Ramos (cell line): ENCODE measurements around the gene LCAT.

Experiments used
- in situ Hi-C: fragments of 300-500 bp; cut with MboI; formaldehyde crosslinking; loops from one replicate; pipeline ENCODE4 v1.14.3; 2022; ENCODE audit warnings: low sequenced_read_pairs; ENCODE audit not compliant: unreplicated experiment

The LCAT gene

DNA sequence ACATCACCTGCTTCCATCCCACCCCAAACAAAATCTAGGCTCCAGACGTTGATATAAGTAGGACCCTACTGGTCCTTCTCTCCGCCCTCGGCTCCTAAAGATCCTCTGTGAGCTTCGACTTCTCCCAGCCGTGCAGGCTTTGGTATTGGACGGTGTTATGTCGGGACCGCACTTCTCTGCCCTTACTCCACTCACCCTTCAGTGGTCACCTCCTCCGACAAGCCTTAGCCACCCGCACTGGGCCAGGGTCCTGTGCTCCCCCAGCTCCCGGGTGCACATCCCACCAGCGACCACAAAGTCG, 8.9 kb downstream of the LCAT start:
- in situ Hi-C loops = no loop called here

DNA sequence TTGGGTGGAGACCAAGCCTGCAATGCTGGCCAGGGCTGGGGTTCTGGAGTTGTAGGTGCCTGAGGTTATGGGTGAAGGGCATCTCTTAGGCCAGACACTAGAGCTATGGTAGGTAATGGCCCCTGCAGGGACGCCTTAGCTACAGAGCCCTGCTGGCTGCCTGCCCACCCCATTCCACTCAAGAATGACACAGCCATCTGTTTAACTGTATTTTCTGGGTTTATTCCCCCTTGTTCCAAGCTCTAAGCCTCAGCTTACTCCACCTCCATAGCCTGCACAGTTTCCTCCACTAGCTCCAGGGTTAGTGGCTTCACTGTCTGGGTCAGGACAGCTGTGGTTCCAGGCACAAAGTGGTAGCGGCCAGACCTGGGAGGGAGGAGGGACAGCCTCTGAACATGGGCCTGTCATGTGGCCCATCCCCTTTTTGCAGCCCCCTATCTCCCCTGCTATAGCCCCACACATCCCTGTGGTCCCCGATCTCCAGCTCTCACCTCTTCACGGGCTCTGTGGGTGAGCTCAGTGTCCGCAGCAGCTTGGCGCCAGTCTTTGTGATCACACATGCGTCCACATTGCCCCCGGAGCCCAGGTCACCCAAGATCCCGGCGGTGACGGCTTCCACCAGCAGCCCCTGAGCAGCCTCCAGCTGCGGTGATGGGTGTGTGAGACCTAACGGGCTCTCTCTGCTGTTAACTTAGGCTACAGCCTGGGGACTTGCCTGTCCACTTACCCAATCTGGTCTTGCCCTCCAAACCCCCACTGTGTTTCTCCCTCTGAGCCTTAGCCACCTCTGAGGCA, 9.4 kb downstream of the LCAT start:
- in situ Hi-C loops = no loop called here

DNA sequence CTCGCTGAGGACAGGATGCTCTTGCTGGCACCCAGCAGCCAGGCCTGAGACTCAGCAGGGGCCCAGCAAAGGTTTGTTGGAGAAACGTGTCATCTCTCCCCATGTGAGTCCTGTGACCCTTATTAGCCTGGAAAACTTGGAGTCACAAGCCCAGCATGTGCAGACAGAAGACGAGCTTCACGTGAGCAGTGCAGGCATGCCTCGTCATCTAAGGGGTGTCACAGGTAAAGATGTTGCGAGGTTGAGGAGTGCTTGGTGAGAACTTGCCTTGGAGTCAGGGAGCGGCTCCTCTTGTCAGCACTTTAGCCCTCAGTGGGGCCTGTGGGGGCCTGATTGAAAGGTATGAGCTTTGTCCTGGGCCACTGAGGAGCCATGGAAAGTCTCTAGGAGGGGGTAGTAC, 10.1 kb downstream of the LCAT start:
- in situ Hi-C loops = no loop called here

- in situ Hi-C loops = no loop called here
These were observed 11.5 kb downstream of the LCAT start for GRCh38 chr16:67932462-67932840.

- in situ Hi-C loops = no loop called here
These were observed 12.0 kb downstream of the LCAT start, which contains the start of gene CTRL for GRCh38 chr16:67931712-67932461. CTRL (minus strand) TSS chr16:67931862; CDS start chr16:67931852, 10 bp downstream.

GRCh38 chr16:67930678-67931211, 13.2 kb downstream of the LCAT start:
- in situ Hi-C loops = no loop called here

GRCh38 chr16:67930191-67930590, 13.7 kb downstream of the LCAT start:
- in situ Hi-C loops = no loop called here

GRCh38 chr16:67928561-67929364, 15.2 kb downstream of the LCAT start:
- in situ Hi-C loops = loop anchor here (5.0 to 10.0 kb wide), 3 partner anchors 251 to 434 kb away; partner anchors contain the start of gene RIPOR1

- in situ Hi-C loops = loop anchor here (5.0 to 10.0 kb wide), 3 partner anchors 251 to 433 kb away; partner anchors contain the start of gene RIPOR1
These were observed 15.8 kb downstream of the LCAT start for GRCh38 chr16:67928147-67928546.

DNA sequence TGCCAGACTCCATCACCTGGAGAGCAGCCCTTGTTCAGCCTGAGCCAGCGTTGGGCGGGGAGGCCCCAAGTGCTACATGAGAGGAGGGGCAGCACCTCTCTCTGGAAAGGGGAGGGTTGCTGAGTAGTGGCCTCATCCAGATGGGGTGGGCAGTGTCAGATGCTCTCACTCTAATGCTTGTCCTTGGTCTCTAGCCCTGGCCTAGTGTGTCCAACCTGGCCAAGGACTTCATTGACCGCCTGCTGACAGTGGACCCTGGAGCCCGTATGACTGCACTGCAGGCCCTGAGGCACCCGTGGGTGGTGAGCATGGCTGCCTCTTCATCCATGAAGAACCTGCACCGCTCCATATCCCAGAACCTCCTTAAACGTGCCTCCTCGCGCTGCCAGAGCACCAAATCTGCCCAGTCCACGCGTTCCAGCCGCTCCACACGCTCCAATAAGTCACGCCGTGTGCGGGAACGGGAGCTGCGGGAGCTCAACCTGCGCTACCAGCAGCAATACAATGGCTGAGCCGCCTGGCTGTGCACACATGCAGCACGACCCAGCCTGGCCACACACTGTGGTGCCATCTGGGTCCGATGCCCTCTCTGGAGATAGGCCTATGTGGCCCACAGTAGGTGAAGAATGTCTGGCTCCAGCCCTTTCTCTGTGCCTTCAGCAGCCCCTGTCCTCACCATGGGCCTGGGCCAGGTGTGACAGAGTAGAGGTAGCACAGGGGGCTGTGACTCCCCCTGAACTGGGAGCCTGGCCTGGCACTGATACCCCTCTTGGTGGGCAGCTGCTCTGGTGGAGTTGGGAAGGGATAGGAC, 16.6 kb downstream of the LCAT start:
- in situ Hi-C loops = loop anchor here (5.0 to 10.0 kb wide), 3 partner anchors 250 to 433 kb away; partner anchors contain the start of gene RIPOR1

- in situ Hi-C loops = loop anchor here (5.0 to 10.0 kb wide), 3 partner anchors 249 to 431 kb away; partner anchors contain the start of gene RIPOR1
These were observed 17.7 kb downstream of the LCAT start for GRCh38 chr16:67926181-67926750.

- in situ Hi-C loops = loop anchor here (10.0 kb wide), 2 partner anchors 400 to 430 kb away; partner anchors contain the start of gene RIPOR1
These were observed 19.6 kb downstream of the LCAT start for GRCh38 chr16:67924140-67924906.

GRCh38 chr16:67923414-67924116, 20.4 kb downstream of the LCAT start:
- in situ Hi-C loops = loop anchor here (10.0 kb wide), 2 partner anchors 399 to 429 kb away; partner anchors contain the start of gene RIPOR1

GRCh38 chr16:67922740-67923139, 21.2 kb downstream of the LCAT start:
- in situ Hi-C loops = loop anchor here (10.0 kb wide), 2 partner anchors 398 to 428 kb away; partner anchors contain the start of gene RIPOR1

- in situ Hi-C loops = loop anchor here (10.0 kb wide), 2 partner anchors 397 to 427 kb away; partner anchors contain the start of gene RIPOR1
These were observed 21.7 kb downstream of the LCAT start for GRCh38 chr16:67922221-67922620.

DNA sequence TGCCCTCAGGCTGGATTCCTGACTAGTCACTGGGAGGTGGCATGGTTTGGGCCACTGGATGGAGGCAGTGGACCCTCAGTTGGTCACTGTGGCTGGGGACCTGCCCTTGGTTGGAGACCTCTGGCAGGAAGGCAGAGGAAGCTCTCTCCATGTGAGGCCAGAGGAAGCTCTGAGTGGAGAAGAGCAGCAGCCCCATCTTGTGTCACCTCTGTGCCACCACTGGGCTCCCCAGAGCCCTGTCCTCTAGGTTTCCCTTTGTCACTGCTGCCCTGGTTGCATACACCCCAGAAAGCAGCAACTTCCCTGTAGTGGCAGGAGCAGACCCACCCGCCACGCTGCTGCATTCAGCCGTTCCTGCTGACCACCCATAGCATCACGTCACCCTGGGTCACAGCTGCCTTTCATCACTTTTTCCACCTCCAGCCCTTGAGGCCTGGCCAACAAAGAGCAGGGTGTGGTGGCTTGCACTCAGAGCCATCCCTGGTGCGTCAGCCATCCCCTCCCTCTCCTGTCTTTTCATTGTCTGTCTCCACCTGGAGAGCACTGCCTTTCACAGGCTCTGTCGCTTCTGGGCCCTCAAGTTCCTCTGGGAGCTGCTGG, 24.2 kb downstream of the LCAT start:
- in situ Hi-C loops = loop anchor here (10.0 kb wide), 2 partner anchors 395 to 425 kb away; partner anchors contain the start of gene RIPOR1

- in situ Hi-C loops = no loop called here
These were observed 26.1 kb downstream of the LCAT start for GRCh38 chr16:67917852-67918236.
